Erythroblast (primary cell): ENCODE data around the gene TENM3.

ENCODE experiments used
- GATA1 ChIP-seq: IDR thresholded peaks from 2 replicates; pipeline ENCODE4 v1.6.1; 2011; ENCODE audit warnings: low read depth, mild to moderate bottlenecking, control low read depth, low read length, moderate library complexity
- POLR2A ChIP-seq: IDR thresholded peaks from 2 replicates; pipeline ENCODE4 v1.6.1; 2011; ENCODE audit warnings: mild to moderate bottlenecking, low read length

DNA sequence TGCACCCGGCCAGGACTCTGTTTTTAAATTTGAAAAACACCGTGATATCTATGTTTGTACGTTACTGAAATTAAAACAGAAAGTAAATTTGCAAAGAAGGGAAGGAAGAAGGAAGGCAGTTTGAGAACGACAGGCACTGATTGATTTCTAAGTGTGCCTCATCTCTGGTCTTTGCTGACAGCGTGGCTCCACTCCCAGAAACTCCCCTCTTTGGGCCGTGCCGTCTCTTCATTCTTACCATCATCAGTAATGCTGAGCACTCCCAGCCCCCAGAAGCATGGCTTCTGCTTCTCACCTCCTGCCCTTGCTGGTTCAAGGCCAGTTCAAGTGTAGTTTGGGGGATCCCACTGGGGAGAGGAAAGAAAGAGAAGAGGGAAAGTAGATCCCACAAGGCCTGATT lies 85.3 kb downstream of the TENM3 start:
- TF ChIP-seq POLR2A (no peak), GATA1 (no peak)
